Measurements from ENCODE around the gene EYA2.

- TF ChIP-seq POLR2A (IDR thresholded peaks at IDR 0.05) (no peak), EP300 (IDR thresholded peaks at IDR 0.05) (no peak), POLR2AphosphoS5 (IDR thresholded peaks at IDR 0.05) (peak in 2 of 4 donors; percentile 66 to 68)
- TF ChIP-seq, protein P1, sequence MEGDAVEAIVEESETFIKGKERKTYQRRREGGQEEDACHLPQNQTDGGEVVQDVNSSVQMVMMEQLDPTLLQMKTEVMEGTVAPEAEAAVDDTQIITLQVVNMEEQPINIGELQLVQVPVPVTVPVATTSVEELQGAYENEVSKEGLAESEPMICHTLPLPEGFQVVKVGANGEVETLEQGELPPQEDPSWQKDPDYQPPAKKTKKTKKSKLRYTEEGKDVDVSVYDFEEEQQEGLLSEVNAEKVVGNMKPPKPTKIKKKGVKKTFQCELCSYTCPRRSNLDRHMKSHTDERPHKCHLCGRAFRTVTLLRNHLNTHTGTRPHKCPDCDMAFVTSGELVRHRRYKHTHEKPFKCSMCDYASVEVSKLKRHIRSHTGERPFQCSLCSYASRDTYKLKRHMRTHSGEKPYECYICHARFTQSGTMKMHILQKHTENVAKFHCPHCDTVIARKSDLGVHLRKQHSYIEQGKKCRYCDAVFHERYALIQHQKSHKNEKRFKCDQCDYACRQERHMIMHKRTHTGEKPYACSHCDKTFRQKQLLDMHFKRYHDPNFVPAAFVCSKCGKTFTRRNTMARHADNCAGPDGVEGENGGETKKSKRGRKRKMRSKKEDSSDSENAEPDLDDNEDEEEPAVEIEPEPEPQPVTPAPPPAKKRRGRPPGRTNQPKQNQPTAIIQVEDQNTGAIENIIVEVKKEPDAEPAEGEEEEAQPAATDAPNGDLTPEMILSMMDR (IDR thresholded peaks at IDR 0.05): no peak
Measured at GRCh38 chr20:47029845-47030244, 135.2 kb downstream of the EYA2 start.

Data from sigmoid colon (tissue), 4 donors.